Left lung (tissue), 10 donors: ENCODE data around the gene ARHGEF12. TPM values are rescaled to one million over a fixed set of nuclear protein-coding genes. Genes with fewer than 3 reads are reported as not detected.

ENCODE experiments used
- ATAC-seq: fragments of 200-7000 bp; cut with Tn5 transposase; one replicate; pipeline ENCODE4 v1.9.1; 2020; ENCODE audit warnings: moderate library complexity
- DNase-seq, 4 donors: peaks; one replicate each; pipeline ENCODE4 v3.0.0-alpha.2; 2013 to 2020
- H3K27ac ChIP-seq, 2 donors: fragments of 200-600 bp; sonication (generic) in 1 of 2; one replicate each; pipeline versions ENCODE4 v1.5.0 to v1.8.0; 2020 to 2021
- H3K27me3 ChIP-seq, 2 donors: fragments of 200-600 bp; sonication (generic) in 1 of 2; one replicate each; pipeline versions ENCODE4 v1.5.0 to v1.8.0; 2020 to 2021
- H3K36me3 ChIP-seq, 2 donors: fragments of 200-600 bp; sonication (generic) in 1 of 2; one replicate each; pipeline versions ENCODE4 v1.5.0 to v1.8.0; 2020 to 2021
- H3K4me1 ChIP-seq, 2 donors: fragments of 200-600 bp; one replicate each; pipeline ENCODE4 v1.8.0; 2021
- H3K4me3 ChIP-seq, 2 donors: fragments of 200-600 bp; sonication (generic) in 1 of 2; one replicate each; pipeline versions ENCODE4 v1.5.0 to v1.8.0; 2020 to 2021; ENCODE audit warnings: mild to moderate bottlenecking in 1 of 2
- H3K9me3 ChIP-seq, 2 donors: fragments of 200-600 bp; sonication (generic) in 1 of 2; one replicate each; pipeline versions ENCODE4 v1.5.0 to v1.8.0; 2020 to 2021
- intact Hi-C, 2 donors: fragments of 100-400 bp; cut with DNase I; formaldehyde crosslinking; loops; one replicate each; pipeline versions ENCODE4 v1.11.2 to v1.14.2; 2022
- polyA plus RNA-seq, 6 donors: library from polyadenylated mRNA; unstranded; fragments of 120-200 nt; gene quantifications; one replicate each; pipeline ENCODE4 v1.2.1, GENCODE V29; 2013; ENCODE audit not compliant: insufficient read length in 6 of 6
- total RNA-seq, 2 donors: library from RNA; stranded (reverse); fragmentation: NEBNext Ultra II Directional; extraction: Animal tissue kit (Norgen Biotek cat#: 25700); gene quantifications; one replicate each; pipeline ENCODE4 v1.2.1, GENCODE V29; 2021
- TF ChIP-seq, protein P1 (sequence below), 2 donors: fragments of 200-600 bp; sonication (generic) in 1 of 2; IDR thresholded peaks; one replicate each; pipeline versions ENCODE4 v1.5.0 to v1.8.0; 2021; ENCODE audit warnings: antibody characterized with exemption in 2 of 2
- donor health status: DM: no; HTN: yes; CAD: no.
- donor health status: DM: no; HTN: no; CAD: no.

ARHGEF12 gene
- total and polyA plus RNA-seq, 8 donors, result 91.4 to 109 (median 99.6) TPM

DNA sequence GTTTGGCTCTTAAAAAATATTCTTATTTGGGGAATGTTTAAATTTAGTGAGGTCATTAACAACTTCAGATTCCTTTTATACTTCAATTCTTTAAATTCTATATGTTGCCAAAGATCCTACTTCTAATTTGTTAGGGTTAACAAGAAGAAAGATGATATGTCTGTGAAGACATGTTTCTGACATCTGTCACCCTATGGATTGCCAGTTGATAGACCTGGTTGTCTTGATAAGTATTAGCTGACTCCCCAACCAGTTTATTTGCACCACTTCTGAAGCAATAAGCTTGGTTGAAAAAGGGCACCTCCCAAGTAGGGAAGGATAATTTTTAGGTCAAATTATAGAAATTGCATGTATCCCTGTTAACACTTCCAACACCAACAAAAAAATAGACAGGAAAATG is 29.3 kb downstream of the ARHGEF12 start:
- intact Hi-C loops, result no loop called here
- no peak overlapping the region for H3K4me3 ChIP-seq
- H3K27me3 ChIP-seq, result peaks cover 0 to 8% of the 10 kb centered on the region in 2 donors
- H3K9me3 ChIP-seq, result no peaks in the 10 kb centered on the region
- H3K27ac ChIP-seq, result no peak overlapping the region
- no peaks in the 10 kb centered on the region for H3K36me3 ChIP-seq
- ATAC-seq, result no peak
- no peak for DNase-seq
- TF ChIP-seq, protein P1, sequence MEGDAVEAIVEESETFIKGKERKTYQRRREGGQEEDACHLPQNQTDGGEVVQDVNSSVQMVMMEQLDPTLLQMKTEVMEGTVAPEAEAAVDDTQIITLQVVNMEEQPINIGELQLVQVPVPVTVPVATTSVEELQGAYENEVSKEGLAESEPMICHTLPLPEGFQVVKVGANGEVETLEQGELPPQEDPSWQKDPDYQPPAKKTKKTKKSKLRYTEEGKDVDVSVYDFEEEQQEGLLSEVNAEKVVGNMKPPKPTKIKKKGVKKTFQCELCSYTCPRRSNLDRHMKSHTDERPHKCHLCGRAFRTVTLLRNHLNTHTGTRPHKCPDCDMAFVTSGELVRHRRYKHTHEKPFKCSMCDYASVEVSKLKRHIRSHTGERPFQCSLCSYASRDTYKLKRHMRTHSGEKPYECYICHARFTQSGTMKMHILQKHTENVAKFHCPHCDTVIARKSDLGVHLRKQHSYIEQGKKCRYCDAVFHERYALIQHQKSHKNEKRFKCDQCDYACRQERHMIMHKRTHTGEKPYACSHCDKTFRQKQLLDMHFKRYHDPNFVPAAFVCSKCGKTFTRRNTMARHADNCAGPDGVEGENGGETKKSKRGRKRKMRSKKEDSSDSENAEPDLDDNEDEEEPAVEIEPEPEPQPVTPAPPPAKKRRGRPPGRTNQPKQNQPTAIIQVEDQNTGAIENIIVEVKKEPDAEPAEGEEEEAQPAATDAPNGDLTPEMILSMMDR (IDR thresholded peaks at IDR 0.05), result no peak
- H3K4me1 ChIP-seq, result peaks cover 0 to 5% of the 10 kb centered on the region in 2 donors

DNA sequence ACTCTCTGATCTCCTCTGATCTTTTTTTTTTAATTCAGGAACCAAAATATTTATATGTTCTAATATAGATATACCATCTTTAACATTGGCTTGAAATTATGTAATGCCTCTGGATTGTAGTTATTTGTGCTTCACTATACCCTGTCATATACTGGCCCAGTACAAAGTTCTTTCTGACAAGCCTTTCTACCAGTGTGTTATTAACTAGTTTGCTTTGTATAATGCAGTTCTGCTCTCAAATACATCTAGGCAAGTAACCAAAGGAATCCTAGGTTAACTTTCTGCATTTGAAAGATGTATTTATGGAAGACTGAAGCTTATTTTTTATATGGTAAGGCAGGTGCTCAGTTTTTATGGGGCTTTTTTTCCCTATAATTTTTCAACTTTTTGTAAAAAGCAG is 36.1 kb downstream of the ARHGEF12 start:
- intact Hi-C loops, result no loop called here
- Histone ChIP-seq H3K27me3 (no peaks in the 10 kb centered on the region), H3K36me3 (no peaks in the 10 kb centered on the region), H3K4me1 (no peaks in the 10 kb centered on the region), H3K4me3 (no peak overlapping the region), H3K27ac (no peak overlapping the region), H3K9me3 (no peaks in the 10 kb centered on the region)
- ATAC-seq (no peak), DNase-seq (no peak)
- TF ChIP-seq, protein P1 (IDR thresholded peaks at IDR 0.05), result no peak

DNA sequence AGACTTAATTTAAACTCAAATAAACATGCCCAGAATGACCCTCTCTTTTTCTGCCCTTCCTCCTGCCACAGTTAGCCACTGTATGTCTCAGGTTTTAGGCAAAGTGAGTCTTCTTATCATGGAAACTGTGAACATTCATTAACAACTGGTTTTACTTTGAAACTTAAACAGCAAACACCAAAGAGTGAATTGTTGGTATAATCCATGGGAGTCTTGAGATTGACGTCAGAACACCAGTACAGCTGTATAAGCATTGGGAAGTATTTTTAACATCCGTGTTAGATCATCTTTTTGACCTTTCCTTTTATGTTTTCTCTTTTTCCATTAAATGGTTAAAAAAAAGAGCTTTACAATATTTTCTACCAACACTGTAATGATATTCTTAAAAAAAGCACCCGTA is 38.9 kb downstream of the ARHGEF12 start:
- peaks cover 0 to 2% of the 10 kb centered on the region in 2 donors for H3K4me1 ChIP-seq
- no peak for ATAC-seq
- H3K27me3 ChIP-seq, result no peaks in the 10 kb centered on the region
- TF ChIP-seq, protein P1 (IDR thresholded peaks at IDR 0.05), result no peak
- no peak overlapping the region for H3K27ac ChIP-seq
- no peak overlapping the region for H3K4me3 ChIP-seq
- peaks cover 0 to 9% of the 10 kb centered on the region in 2 donors for H3K9me3 ChIP-seq
- intact Hi-C loops, result no loop called here
- DNase-seq, result no peak
- no peaks in the 10 kb centered on the region for H3K36me3 ChIP-seq

DNA sequence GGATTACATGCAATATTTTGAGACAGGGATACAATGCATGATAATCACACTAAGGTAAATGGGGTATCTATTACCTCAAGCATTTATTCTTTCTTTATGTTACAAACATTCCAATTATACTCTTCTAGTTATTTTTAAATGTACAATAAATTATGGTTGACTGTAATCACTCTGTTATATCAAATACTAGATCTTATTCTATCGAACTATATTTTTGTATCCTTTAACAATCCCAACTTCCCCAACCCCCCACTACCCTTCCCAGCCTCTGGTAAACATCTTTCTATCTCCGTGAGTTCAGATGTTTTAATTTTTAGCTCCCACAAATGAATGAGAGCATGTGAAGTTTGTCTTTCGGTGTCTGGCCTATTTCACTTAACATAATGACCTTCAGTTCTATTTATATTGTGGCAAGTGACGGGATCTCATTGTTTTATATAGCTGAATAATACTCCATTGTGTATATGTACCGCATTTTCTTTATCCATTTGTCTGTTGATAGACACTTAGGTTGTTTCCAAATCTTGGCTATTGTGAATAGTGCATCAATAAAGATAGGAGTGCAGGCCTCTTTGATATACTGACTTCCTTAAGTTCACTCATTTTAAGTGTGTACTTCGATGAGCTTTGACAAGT is 40.5 kb downstream of the ARHGEF12 start:
- ATAC-seq, result no peak
- H3K36me3 ChIP-seq, result no peaks in the 10 kb centered on the region
- TF ChIP-seq, protein P1 (IDR thresholded peaks at IDR 0.05), result no peak
- no peak overlapping the region for H3K27ac ChIP-seq
- no peak for DNase-seq
- H3K4me3 ChIP-seq, result no peak overlapping the region
- H3K4me1 ChIP-seq, result peaks cover 0 to 10% of the 10 kb centered on the region in 2 donors
- peaks cover 0 to 9% of the 10 kb centered on the region in 2 donors for H3K9me3 ChIP-seq
- H3K27me3 ChIP-seq, result no peaks in the 10 kb centered on the region
- intact Hi-C loops, result no loop called here

DNA sequence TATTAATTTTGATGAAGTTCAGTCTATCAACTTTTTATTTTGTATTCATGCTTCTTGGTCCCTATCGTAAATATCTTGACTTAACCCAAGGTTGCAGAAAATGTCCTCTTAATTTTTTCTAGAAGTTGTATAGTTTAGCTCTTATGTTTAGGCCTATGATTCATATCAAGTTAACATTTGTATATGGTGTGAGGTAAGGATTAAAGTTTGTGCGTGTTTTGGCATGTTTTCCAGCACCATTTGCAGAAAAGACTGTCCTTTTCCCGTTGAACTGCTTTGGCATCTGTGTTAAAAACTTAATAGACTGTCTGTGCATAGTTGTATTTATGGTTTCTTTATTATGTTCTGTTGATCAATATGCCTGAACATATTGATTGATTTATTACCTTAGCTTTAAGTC is 42.3 kb downstream of the ARHGEF12 start:
- Histone ChIP-seq H3K27ac (no peak overlapping the region), H3K4me3 (no peak overlapping the region), H3K36me3 (no peaks in the 10 kb centered on the region), H3K4me1 (peaks cover 0 to 17% of the 10 kb centered on the region in 2 donors), H3K9me3 (peaks cover 0 to 9% of the 10 kb centered on the region in 2 donors), H3K27me3 (no peaks in the 10 kb centered on the region)
- intact Hi-C loops, result no loop called here
- ATAC-seq, result no peak
- no peak for DNase-seq
- TF ChIP-seq, protein P1 (IDR thresholded peaks at IDR 0.05), result no peak
